ENCODE measurements around the gene PLCD3.

- no peak for TF ChIP-seq CTCF (IDR thresholded peaks at IDR 0.05; ENCODE audit: low read depth, low read length)
- no peak for TF ChIP-seq MYC (IDR thresholded peaks at IDR 0.05; ENCODE audit: low read depth, low read length)
- TF ChIP-seq POLR2A (IDR thresholded peaks at IDR 0.05; ENCODE audit: extremely low read depth, insufficient read length) = no peak
Measured at GRCh38 chr17:45123076-45123770, 9.1 kb downstream of the PLCD3 start.
